Measurements from ENCODE around the gene PPM1H. TPM values are rescaled to one million over a fixed set of nuclear protein-coding genes. Genes with fewer than 3 reads are reported as not detected.
A peak's percentile ranks its signal among the peaks of the same experiment; 100 is the strongest.
"Not testable (repeated sequence)": the region's sequence is repeated elsewhere in the genome, so short reads cannot be mapped to it uniquely, and the experiment has no call there.

PPM1H gene
- total RNA-seq (2014; rRNA removed; shearing (Covaris generic)): 42.6 and 65.7 TPM in 2 replicates

- in situ Hi-C loops (cut with HindIII; ENCODE audit: low sequenced_read_pairs): no loop called here
These were observed at the start of gene PPM1H for GRCh38 chr12:62934799-62935674. Gene PPM1H (minus strand): TSS chr12:62935150. CDS start chr12:62934736, 414 bp downstream.

DNA sequence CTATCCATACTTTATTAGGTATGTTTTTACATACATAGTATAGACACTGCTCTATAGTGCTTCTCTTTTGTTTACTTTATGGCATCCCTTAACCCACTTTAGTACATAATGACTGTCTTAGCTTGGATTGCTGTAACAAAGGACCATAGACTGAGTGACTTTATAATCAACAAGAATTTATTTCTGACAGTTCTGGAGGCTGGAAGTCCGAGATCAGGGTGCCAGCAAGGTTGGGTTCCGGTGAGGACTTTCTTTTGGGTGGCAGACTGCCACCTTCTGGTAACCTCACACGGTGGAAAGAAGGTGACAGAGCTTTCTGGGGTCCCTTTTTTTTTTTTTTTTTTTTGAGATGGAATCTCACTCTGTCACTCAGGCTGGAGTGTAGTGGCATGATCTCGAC, 48.6 kb upstream of the PPM1H start:
- in situ Hi-C loops (cut with HindIII; ENCODE audit: low sequenced_read_pairs): no loop called here
- peak; percentile 55 for DNase-seq (ENCODE audit: low spot score)

More at GRCh38 chr12:62934799-62935674, at the start of gene PPM1H:
- peak; percentile 85 for DNase-seq (ENCODE audit: low spot score)

DNA sequence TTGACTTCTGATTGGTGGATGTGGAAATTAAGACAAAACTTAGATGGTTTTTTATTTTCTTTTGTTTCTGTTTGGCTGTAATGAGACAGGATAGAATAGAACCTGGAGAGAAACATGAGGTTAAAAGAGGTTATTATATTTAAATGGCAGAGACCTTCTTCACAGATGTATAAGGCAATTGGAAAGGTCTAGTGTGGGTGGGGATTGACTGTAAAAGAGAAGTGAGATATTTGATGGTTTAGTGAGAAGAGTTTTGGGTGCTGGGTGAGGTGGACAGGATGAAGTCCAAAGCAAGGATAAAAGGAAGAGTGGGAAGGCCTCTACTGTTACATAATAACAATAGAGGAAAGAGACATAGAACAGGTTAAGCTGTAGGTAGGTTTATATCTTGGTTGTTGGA, 43.8 kb upstream of the PPM1H start:
- in situ Hi-C loops (cut with HindIII; ENCODE audit: low sequenced_read_pairs): no loop called here
- no peak for DNase-seq (ENCODE audit: low spot score)

GRCh38 chr12:62977883-62978282, 42.9 kb upstream of the PPM1H start:
- in situ Hi-C loops (cut with HindIII; ENCODE audit: low sequenced_read_pairs): no loop called here

DNA sequence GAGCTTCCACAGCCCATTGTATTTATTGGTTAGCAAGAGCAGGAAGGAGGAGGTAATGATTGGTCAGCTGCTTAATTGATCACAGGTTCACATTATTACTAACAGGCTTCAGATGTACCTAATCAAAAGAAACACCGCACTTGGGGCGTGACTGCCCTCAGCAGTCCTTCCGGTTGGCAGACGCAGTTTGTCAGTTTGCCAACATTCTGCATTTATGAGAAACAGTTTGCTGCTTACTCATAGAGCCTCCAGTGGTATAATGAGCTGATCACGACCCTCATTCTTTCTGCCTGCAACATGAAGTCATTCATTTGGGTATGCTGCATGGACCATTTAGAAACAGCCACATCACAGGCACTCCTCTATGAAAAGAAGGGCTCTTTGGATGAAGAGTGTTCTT, 42.5 kb upstream of the PPM1H start:
- DNase-seq (ENCODE audit: low spot score): no peak
- in situ Hi-C loops (cut with HindIII; ENCODE audit: low sequenced_read_pairs): no loop called here

More at GRCh38 chr12:62977883-62978282, 42.9 kb upstream of the PPM1H start:
- DNase-seq (ENCODE audit: low spot score): no peak

DNA sequence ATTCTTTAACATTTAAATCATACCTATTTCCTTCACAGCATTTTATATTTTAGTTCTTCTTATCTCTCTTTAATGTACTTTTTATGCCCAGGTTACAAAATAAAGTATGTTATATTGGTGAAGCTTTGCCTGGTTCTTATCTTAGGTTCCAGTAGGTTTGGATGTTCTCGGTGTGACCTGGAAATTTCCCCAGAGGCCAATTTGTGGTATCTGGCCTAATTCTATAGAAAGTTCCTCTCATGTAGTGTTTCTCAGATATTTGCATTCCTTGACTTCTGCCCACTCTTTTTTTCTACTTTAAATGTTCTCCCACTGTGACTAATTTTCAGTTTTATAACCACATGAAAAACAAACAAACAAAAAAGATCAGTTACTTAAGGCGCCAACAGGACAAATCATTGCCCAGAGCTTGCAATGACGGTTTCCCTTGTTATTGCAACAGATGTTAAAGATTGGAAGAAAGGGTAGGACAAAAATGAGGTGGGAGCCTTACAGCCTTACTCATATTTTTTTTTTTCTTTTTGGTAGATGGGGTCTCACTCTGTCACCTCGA, 41.2 kb upstream of the PPM1H start:
- DNase-seq (ENCODE audit: low spot score): no peak
- in situ Hi-C loops (cut with HindIII; ENCODE audit: low sequenced_read_pairs): no loop called here

- no peak for DNase-seq (ENCODE audit: low spot score)
- in situ Hi-C loops (cut with HindIII; ENCODE audit: low sequenced_read_pairs): no loop called here
These were observed 37.0 kb upstream of the PPM1H start for GRCh38 chr12:62971769-62972525.

DNA sequence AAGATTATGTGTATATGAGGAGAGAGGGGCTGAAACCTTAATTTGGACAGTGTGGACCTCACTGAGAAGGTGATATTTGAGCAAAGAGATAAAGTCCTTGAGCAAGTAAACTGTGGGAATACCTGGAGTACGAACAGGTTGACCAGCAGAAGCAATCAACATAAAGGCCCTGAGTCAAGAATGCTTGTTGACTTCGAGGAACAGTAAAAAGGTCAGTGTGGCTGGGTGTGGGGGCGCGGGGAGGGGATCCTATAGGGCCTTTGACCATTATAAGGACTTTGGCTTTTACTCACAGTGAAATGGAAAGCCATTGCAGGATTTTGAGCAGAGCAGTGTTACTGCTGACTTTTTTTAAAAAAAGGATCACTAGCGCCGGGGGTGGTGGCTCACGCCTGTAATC, 34.7 kb upstream of the PPM1H start:
- no peak for DNase-seq (ENCODE audit: low spot score)
- in situ Hi-C loops (cut with HindIII; ENCODE audit: low sequenced_read_pairs): no loop called here

- in situ Hi-C loops (cut with HindIII; ENCODE audit: low sequenced_read_pairs): no loop called here
- no peak for DNase-seq (ENCODE audit: low spot score)
These were observed 32.8 kb upstream of the PPM1H start for GRCh38 chr12:62967701-62968100.

DNA sequence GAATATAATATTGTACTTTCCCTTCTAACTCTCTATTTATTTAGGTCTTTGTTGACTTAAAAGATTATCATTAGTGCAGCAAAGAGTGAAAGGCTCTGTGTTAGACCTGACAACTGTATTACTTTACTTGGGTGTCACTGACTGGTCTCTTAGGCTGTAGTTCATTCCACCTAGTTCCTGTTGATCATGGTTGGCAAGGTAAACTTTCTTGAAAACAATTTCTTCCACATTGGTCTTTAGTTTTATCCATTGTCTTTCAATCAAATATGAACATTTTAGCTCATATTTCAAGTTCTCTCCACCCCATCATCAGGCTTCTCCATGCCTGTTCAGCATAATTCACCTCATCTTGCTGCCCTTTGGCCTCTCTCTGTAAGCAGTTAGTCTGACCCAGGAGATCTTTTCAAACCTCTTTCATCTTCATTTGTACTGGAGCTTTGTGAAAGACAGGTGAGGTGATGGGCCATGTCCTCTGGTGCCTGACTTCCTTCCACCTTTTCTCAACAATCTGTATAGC, 32.1 kb upstream of the PPM1H start:
- no peak for DNase-seq (ENCODE audit: low spot score)
- in situ Hi-C loops (cut with HindIII; ENCODE audit: low sequenced_read_pairs): no loop called here

DNA sequence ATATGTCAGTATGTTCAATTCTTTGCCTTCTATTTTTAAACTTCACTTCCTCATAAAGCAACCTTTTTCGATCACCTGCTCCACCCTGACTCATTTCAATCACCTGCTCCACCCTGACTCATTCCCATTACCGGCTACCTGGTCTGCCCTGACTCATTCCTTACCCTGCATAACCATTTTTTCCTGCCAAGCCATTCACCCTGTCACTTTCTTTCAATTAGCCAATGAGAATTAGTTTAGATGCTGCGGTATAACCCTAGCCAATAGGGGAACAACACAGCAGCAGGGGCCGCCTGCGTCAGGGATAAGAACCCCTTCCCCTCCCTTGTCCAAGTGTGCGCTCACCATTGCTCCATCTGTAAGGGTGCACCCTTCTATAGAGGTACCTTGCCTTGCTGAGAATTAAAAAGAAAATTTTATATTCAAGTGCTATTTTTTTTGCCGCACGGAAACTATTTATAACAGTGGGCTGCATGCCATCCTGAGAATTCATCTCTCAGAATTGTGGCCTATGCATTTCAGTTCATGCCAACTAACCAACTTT, 31.6 kb upstream of the PPM1H start:
- in situ Hi-C loops (cut with HindIII; ENCODE audit: low sequenced_read_pairs); DNase-seq (ENCODE audit: low spot score): not testable (repeated sequence)

GRCh38 chr12:62965700-62966099, 30.8 kb upstream of the PPM1H start:
- in situ Hi-C loops (cut with HindIII; ENCODE audit: low sequenced_read_pairs); DNase-seq (ENCODE audit: low spot score): not testable (repeated sequence)

- in situ Hi-C loops (cut with HindIII; ENCODE audit: low sequenced_read_pairs); DNase-seq (ENCODE audit: low spot score): not testable (repeated sequence)
These were observed 30.3 kb upstream of the PPM1H start for GRCh38 chr12:62965242-62965641.

DNA sequence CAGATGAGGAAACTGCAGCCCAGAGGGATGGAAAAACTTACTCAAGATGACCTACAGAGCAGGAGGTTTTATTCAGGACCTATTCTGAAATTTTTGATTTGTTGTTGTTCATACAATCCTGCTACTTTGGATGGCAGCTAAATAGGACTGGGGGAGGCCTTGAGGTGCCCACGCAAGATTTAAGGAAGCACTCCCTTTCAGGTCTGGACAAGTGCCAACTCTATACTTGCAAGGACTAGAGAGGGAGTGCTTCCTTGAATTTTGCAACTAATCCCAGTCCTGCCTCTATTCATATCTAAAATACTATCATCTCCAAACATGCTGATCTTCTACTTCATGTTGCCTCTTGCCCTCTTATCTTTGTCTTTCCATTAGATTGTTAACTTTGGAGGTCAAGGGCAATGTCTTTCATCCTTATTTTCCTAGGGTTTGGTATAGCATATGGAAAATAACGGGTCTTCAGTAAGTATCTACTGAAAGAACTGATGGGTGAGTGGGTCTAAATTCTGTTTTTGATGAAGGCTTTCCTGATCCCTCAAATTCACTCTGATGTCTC, 28.6 kb upstream of the PPM1H start:
- DNase-seq (ENCODE audit: low spot score): no peak
- in situ Hi-C loops (cut with HindIII; ENCODE audit: low sequenced_read_pairs): no loop called here

- in situ Hi-C loops (cut with HindIII; ENCODE audit: low sequenced_read_pairs): no loop called here
- no peak for DNase-seq (ENCODE audit: low spot score)
These were observed 25.4 kb upstream of the PPM1H start for GRCh38 chr12:62960324-62960723.

DNA sequence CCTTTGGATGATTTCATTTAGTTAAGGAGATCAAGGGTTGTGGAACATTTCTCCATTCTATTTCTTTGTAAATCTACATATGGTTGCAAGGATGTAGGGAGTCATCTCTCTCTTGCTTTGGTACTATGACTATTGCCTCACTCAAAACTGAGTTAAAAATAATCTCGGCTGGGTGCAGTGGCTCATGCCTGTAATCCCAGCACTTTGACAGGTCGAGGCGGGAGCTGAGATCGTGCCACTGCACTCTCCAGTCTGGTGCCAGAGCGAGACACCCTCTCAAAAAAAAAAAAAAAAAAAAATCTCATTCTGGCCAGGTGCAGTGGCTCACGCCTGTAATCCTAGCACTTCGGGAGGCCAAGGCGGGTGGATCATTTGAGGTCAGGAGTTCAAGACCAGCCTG, 24.8 kb upstream of the PPM1H start:
- in situ Hi-C loops (cut with HindIII; ENCODE audit: low sequenced_read_pairs): no loop called here
- DNase-seq (ENCODE audit: low spot score): no peak

DNA sequence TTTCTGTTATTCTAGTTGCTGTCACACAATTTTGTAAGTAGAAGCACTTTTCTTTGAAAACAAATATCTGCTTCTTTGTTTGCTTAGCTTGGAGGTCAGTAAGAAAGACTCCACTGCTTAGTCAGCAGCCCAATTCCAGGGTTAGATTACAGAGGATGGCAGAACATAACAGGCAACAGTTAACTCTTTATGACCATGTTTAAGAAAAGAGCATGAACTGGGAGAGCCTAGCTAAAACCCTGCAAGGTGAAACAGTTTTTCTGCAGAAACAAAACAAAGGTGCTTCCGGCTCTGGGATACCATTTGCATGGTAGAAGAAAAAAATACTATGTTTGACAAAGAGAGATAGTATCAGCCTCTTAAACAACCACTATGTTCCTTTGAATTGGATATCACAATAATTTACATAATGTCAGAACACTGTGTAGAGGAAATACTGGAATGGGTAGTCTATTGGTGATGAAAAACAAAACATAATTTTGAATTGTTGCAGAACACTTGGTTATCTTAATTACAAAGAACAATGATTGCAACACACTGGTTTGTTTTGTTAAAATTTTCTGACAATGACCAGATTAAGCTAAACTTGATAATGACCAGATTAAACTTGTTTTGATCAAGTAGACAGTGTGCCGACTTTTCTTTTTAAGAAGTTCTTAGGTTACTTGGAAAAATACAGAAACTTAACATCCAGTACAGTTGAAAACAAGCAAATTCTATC, 22.4 kb upstream of the PPM1H start:
- in situ Hi-C loops (cut with HindIII; ENCODE audit: low sequenced_read_pairs): no loop called here
- DNase-seq (ENCODE audit: low spot score): no peak

DNA sequence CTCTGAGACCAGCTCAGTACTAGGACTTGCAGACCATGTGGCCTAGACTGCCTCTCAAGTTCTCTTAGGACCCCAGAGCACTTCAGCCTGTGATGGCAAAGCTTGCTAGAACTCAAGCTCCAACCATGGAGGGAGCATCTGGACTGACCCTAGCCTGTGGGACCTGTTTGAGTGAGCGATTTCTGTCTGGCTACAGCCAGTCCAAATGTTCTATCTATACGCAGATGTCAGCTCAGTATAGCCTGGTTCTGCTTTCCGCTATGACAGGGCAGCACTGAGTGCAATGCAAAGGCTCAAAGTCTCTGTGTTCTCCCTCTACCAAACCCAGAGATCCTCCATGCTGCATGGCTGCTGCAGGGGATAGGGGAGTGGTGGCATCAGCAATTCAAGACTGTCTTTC, 20.7 kb upstream of the PPM1H start:
- in situ Hi-C loops (cut with HindIII; ENCODE audit: low sequenced_read_pairs): no loop called here
- no peak for DNase-seq (ENCODE audit: low spot score)

DNA sequence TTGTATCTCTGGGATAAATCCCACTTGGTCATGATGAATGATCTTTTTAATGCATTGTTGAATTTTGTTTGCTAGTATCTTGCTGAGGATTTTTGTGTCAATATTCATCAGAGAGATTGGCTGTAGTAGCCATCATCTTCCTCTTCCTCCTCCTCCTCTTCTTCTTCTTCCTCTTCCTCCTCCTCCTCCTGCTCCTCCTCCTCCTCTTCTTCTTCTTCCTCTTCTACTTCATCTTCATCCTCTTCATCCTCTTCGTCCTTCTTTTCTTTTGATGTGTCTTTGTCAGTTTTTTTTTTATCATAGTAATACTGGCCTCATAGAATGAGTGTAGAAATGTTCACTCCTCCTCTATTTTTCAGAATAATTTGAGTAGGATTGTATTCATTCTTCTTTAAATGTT, 15.4 kb upstream of the PPM1H start:
- in situ Hi-C loops (cut with HindIII; ENCODE audit: low sequenced_read_pairs): no loop called here
- DNase-seq (ENCODE audit: low spot score): no peak

All from G401 (cell line).